NAMALWA (cell line): ENCODE measurements around the gene ISYNA1.

ENCODE experiments used
- DNase-seq: peaks from one replicate; pipeline ENCODE4 v3.0.0-alpha.2; 2015; ENCODE audit warnings: low spot score

Gene ISYNA1

GRCh38 chr19:18467978-18468377 lies 30.0 kb upstream of the ISYNA1 start:
- no peak for DNase-seq

GRCh38 chr19:18466354-18466753 lies 28.4 kb upstream of the ISYNA1 start:
- no peak for DNase-seq

- no peak for DNase-seq
Observed at GRCh38 chr19:18465964-18466339, 28.0 kb upstream of the ISYNA1 start.

GRCh38 chr19:18465214-18465963 lies 27.5 kb upstream of the ISYNA1 start:
- no peak for DNase-seq

- DNase-seq: no peak
Observed at GRCh38 chr19:18464646-18465045, 26.7 kb upstream of the ISYNA1 start.

GRCh38 chr19:18461471-18461870 lies 23.5 kb upstream of the ISYNA1 start:
- no peak for DNase-seq

- DNase-seq: no peak
Observed at GRCh38 chr19:18460900-18461299, 23.0 kb upstream of the ISYNA1 start.

- DNase-seq: no peak
Observed at GRCh38 chr19:18457483-18458331, 19.8 kb upstream of the ISYNA1 start.

GRCh38 chr19:18456974-18457373 lies 19.0 kb upstream of the ISYNA1 start:
- no peak for DNase-seq

- DNase-seq: no peak
Observed at GRCh38 chr19:18456279-18456678, 18.3 kb upstream of the ISYNA1 start.

GRCh38 chr19:18453269-18454024 lies 15.5 kb upstream of the ISYNA1 start:
- no peak for DNase-seq

- DNase-seq: no peak
Observed at GRCh38 chr19:18452386-18452785, 14.5 kb upstream of the ISYNA1 start.

- peak; percentile 87 for DNase-seq
Observed at GRCh38 chr19:18450931-18451836, 13.3 kb upstream of the ISYNA1 start.

GRCh38 chr19:18450021-18450930 lies 12.3 kb upstream of the ISYNA1 start:
- no peak for DNase-seq

GRCh38 chr19:18449552-18449951 lies 11.6 kb upstream of the ISYNA1 start:
- DNase-seq: no peak

- DNase-seq: no peak
Observed at GRCh38 chr19:18446811-18447359, 9.0 kb upstream of the ISYNA1 start.

GRCh38 chr19:18446145-18446810 lies 8.3 kb upstream of the ISYNA1 start:
- DNase-seq: no peak

GRCh38 chr19:18445262-18445948 lies 7.5 kb upstream of the ISYNA1 start:
- peak; percentile 60 for DNase-seq

GRCh38 chr19:18444513-18444912 lies 6.6 kb upstream of the ISYNA1 start:
- DNase-seq: peak; percentile 55
